SW 1271 (cell line): Measurements from ENCODE around the gene RAD51C.
"Not testable (repeated sequence)": the region's sequence is repeated elsewhere in the genome, so short reads cannot be mapped to it uniquely, and the experiment has no call there.

Experiments used
- DNase-seq, 2 experiments: peaks; one replicate each; lab custom pipeline; 2025; lab: John Stamatoyannopoulos, UW

The RAD51C gene

GRCh38 chr17:58741121-58741625 lies 48.8 kb downstream of the RAD51C start:
- no peak for DNase-seq

DNA sequence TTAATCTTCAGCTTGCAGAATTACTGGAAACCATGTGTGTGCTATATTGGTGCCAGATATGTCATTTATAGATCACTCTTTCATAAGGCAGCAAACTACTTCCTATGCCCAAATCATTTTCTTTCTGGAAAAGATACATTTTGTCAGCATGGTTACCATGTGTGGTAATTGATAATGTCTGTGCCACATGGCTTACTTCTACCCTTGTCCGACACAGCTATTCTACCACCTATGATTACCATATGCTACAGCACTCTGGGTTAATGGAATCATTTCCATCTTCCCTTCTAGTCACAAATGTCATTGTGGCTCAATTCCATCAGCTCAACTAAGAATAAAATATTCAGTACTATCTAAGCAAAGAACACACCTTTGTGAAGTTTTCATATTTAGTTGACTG lies 55.3 kb downstream of the RAD51C start:
- DNase-seq, result no peak

- DNase-seq, result not testable (repeated sequence)
Measured at GRCh38 chr17:58749627-58750026, 57.2 kb downstream of the RAD51C start.

DNA sequence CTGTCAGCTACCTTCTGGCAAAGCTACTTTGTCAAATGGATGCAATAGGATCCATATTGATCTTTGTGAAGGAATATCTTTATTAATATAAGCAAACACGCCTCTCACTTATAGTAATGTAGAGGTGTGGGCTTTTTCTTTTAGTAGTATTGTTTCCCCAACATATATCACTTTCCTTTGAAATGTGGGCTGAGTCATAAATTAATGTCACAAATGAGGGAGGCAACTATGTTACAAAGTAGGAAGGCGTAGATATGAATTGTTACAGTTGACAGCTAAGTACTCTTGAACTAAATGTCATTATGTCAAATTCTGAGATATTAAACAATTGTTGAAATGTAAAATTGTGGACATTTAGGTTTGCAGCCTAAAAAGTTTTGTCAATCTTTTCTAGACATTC lies 60.6 kb downstream of the RAD51C start:
- DNase-seq, result no peak

GRCh38 chr17:58755269-58755576 lies 62.8 kb downstream of the RAD51C start:
- no peak for DNase-seq

GRCh38 chr17:58755577-58756245 lies 63.3 kb downstream of the RAD51C start, which contains the start of gene PPM1E:
PPM1E (plus strand) TSS chr17:58755854.
- peak in 1 of 2 experiments; percentile 49 for DNase-seq

GRCh38 chr17:58756246-58757161 lies 64.1 kb downstream of the RAD51C start:
- no peak for DNase-seq

DNA sequence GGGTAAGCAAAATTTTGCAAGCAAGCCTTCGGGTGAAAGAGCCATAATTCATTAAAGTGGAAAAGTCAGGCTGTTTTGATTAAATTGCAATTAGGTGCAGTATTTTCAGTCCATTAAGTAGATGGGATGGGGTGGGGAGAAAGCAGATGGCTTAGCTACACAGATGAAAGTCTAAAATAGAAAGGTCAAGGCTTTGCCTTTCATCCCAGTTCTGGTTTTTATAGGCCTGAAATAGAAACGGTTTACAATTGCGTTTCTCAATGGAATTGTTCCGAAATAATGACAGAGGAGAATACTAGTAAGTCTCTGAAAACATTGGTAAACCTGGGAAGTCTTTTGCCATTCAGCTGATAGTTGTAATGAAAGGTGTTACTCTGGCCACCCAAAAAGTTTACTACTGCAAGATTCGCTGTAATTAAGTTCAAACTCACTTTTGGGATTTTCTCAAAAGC lies 64.8 kb downstream of the RAD51C start:
- DNase-seq, result no peak

- no peak for DNase-seq
Measured at GRCh38 chr17:58758890-58759289, 66.5 kb downstream of the RAD51C start.

- no peak for DNase-seq
Measured at GRCh38 chr17:58759522-58759921, 67.1 kb downstream of the RAD51C start.

DNA sequence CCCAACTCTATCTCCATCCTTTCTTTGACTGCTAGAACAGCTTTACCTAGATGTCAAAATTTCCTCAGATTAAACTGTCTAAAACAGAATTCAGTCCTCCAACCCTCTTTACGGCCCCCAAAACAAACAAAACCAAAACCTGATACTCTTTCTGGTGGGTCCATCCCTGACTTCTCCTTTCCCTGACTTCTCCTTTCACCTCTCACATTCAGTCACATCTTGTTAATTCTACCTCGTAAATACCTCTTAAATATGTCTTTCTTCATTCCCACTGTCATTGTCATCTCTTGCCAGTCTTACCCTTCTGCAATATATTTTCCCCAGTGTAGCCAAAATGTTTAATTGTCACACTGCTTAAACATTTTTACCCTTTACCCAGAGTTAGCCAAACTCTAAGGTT lies 67.8 kb downstream of the RAD51C start:
- DNase-seq, result no peak

- no peak for DNase-seq
Measured at GRCh38 chr17:58763263-58763662, 70.9 kb downstream of the RAD51C start.

- no peak for DNase-seq
Measured at GRCh38 chr17:58764373-58764772, 72.0 kb downstream of the RAD51C start.

GRCh38 chr17:58778482-58778881 lies 86.1 kb downstream of the RAD51C start:
- not testable (repeated sequence) for DNase-seq

DNA sequence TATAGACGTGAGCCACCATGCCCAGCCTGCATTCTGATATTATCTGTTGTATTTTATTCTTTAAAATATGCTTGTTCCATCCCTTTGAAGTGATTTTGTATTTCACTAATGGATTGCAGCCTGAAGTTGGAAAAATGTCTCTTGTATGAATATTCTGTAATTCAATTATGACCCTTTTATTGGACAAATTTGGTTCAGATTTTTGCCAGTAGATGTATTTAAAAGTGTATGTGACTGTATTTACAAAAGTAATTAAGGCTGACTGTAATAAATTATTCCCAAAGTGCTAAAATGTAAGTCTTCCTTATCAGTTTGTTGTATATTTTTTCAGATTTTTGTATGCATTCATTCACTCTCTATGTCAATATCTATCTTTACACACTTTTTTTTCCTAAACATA lies 87.0 kb downstream of the RAD51C start:
- DNase-seq, result no peak

GRCh38 chr17:58783380-58783779 lies 91.0 kb downstream of the RAD51C start:
- no peak for DNase-seq

GRCh38 chr17:58785097-58785496 lies 92.7 kb downstream of the RAD51C start:
- no peak for DNase-seq
